Measurements from ENCODE around the gene PPP1R8.
A peak's percentile ranks its signal among the peaks of the same experiment; 100 is the strongest.
"Not testable (repeated sequence)": the region's sequence is repeated elsewhere in the genome, so short reads cannot be mapped to it uniquely, and the experiment has no call there.

PPP1R8 gene

GRCh38 chr1:27816921-27817630 is 13.5 kb upstream of the PPP1R8 start:
- Histone ChIP-seq H3K9me3 (ENCODE audit: control insufficient read depth, insufficient read depth, low read length) (no peaks in the 10 kb centered on the region), H3K36me3 (ENCODE audit: insufficient read depth, low read length) (no peaks in the 10 kb centered on the region), H3K4me1 (ENCODE audit: insufficient read depth, low read length) (no peaks in the 10 kb centered on the region), H3K9ac (ENCODE audit: low read depth, low read length) (no peak overlapping the region)

- H3K36me3 ChIP-seq (ENCODE audit: insufficient read depth, low read length), result no peaks in the 10 kb centered on the region
- H3K9ac ChIP-seq (ENCODE audit: low read depth, low read length), result no peak overlapping the region
Observed at GRCh38 chr1:27821761-27822315, 8.7 kb upstream of the PPP1R8 start.

GRCh38 chr1:27823784-27824183 is 6.8 kb upstream of the PPP1R8 start:
- no peaks in the 10 kb centered on the region for H3K4me1 ChIP-seq (ENCODE audit: insufficient read depth, low read length)
- H3K9me3 ChIP-seq (ENCODE audit: control insufficient read depth, insufficient read depth, low read length), result no peaks in the 10 kb centered on the region
- no peaks in the 10 kb centered on the region for H3K36me3 ChIP-seq (ENCODE audit: insufficient read depth, low read length)
- no peak overlapping the region for H3K9ac ChIP-seq (ENCODE audit: low read depth, low read length)

More at GRCh38 chr1:27821761-27822315, 8.7 kb upstream of the PPP1R8 start:
- Histone ChIP-seq H3K4me1 (ENCODE audit: insufficient read depth, low read length) (no peaks in the 10 kb centered on the region), H3K9me3 (ENCODE audit: control insufficient read depth, insufficient read depth, low read length) (no peaks in the 10 kb centered on the region)

- Histone ChIP-seq H3K36me3 (ENCODE audit: insufficient read depth, low read length) (no peaks in the 10 kb centered on the region), H3K4me1 (ENCODE audit: insufficient read depth, low read length) (no peaks in the 10 kb centered on the region), H3K9me3 (ENCODE audit: control insufficient read depth, insufficient read depth, low read length) (no peaks in the 10 kb centered on the region), H3K9ac (ENCODE audit: low read depth, low read length) (no peak overlapping the region)
Observed at GRCh38 chr1:27824411-27824810, 6.2 kb upstream of the PPP1R8 start.

GRCh38 chr1:27829339-27829960 is 1.1 kb upstream of the PPP1R8 start:
- Histone ChIP-seq H3K9ac (ENCODE audit: low read depth, low read length) (peak overlapping the region; percentile 99; the same call in 1 of the 2 replicates), H3K4me1 (ENCODE audit: insufficient read depth, low read length) (peaks cover 13% of the 10 kb centered on the region)
- not testable (repeated sequence) for H3K36me3 ChIP-seq (ENCODE audit: insufficient read depth, low read length); H3K9me3 ChIP-seq (ENCODE audit: control insufficient read depth, insufficient read depth, low read length)

GRCh38 chr1:27831568-27832410 is 1.2 kb downstream of the PPP1R8 start:
- Histone ChIP-seq H3K9me3 (ENCODE audit: control insufficient read depth, insufficient read depth, low read length) (no peaks in the 10 kb centered on the region), H3K9ac (ENCODE audit: low read depth, low read length) (peak overlapping the region; percentile 99), H3K4me1 (ENCODE audit: insufficient read depth, low read length) (peaks cover 13% of the 10 kb centered on the region), H3K36me3 (ENCODE audit: insufficient read depth, low read length) (no peaks in the 10 kb centered on the region; the same call in 1 of the 2 replicates)

GRCh38 chr1:27832762-27833161 is 2.2 kb downstream of the PPP1R8 start:
- Histone ChIP-seq H3K9ac (ENCODE audit: low read depth, low read length) (no peak overlapping the region), H3K4me1 (ENCODE audit: insufficient read depth, low read length) (peaks cover 13% of the 10 kb centered on the region)

GRCh38 chr1:27833470-27833869 is 2.9 kb downstream of the PPP1R8 start:
- no peak overlapping the region for H3K9ac ChIP-seq (ENCODE audit: low read depth, low read length)
- H3K36me3 ChIP-seq (ENCODE audit: insufficient read depth, low read length), result no peaks in the 10 kb centered on the region; the same call in 1 of the 2 replicates

More at GRCh38 chr1:27832762-27833161, 2.2 kb downstream of the PPP1R8 start:
- H3K9me3 ChIP-seq (ENCODE audit: control insufficient read depth, insufficient read depth, low read length), result no peaks in the 10 kb centered on the region
- no peaks in the 10 kb centered on the region; the same call in 1 of the 2 replicates for H3K36me3 ChIP-seq (ENCODE audit: insufficient read depth, low read length)

GRCh38 chr1:27835046-27835445 is 4.5 kb downstream of the PPP1R8 start:
- peaks cover 3% of the 10 kb centered on the region for H3K36me3 ChIP-seq (ENCODE audit: insufficient read depth, low read length)
- peaks cover 9% of the 10 kb centered on the region for H3K4me1 ChIP-seq (ENCODE audit: insufficient read depth, low read length)
- no peaks in the 10 kb centered on the region for H3K9me3 ChIP-seq (ENCODE audit: control insufficient read depth, insufficient read depth, low read length)
- H3K9ac ChIP-seq (ENCODE audit: low read depth, low read length), result no peak overlapping the region

More at GRCh38 chr1:27833470-27833869, 2.9 kb downstream of the PPP1R8 start:
- H3K9me3 ChIP-seq (ENCODE audit: control insufficient read depth, insufficient read depth, low read length), result no peaks in the 10 kb centered on the region
- peaks cover 13% of the 10 kb centered on the region for H3K4me1 ChIP-seq (ENCODE audit: insufficient read depth, low read length)

- Histone ChIP-seq H3K4me1 (ENCODE audit: insufficient read depth, low read length) (peaks cover 9% of the 10 kb centered on the region), H3K9me3 (ENCODE audit: control insufficient read depth, insufficient read depth, low read length) (no peaks in the 10 kb centered on the region), H3K36me3 (ENCODE audit: insufficient read depth, low read length) (peaks cover 5% of the 10 kb centered on the region), H3K9ac (ENCODE audit: low read depth, low read length) (no peak overlapping the region)
Observed at GRCh38 chr1:27835501-27835900, 4.9 kb downstream of the PPP1R8 start.

- Histone ChIP-seq H3K4me1 (ENCODE audit: insufficient read depth, low read length) (no peaks in the 10 kb centered on the region), H3K9ac (ENCODE audit: low read depth, low read length) (no peak overlapping the region), H3K36me3 (ENCODE audit: insufficient read depth, low read length) (peaks cover 37% of the 10 kb centered on the region), H3K9me3 (ENCODE audit: control insufficient read depth, insufficient read depth, low read length) (peaks cover 5% of the 10 kb centered on the region; the same call in 1 of the 2 replicates)
Observed at GRCh38 chr1:27849951-27850350, 19.4 kb downstream of the PPP1R8 start.

GRCh38 chr1:27855085-27855484 is 24.5 kb downstream of the PPP1R8 start:
- peaks cover 5% of the 10 kb centered on the region; the same call in 1 of the 2 replicates for H3K9me3 ChIP-seq (ENCODE audit: control insufficient read depth, insufficient read depth, low read length)
- H3K36me3 ChIP-seq (ENCODE audit: insufficient read depth, low read length), result peaks cover 15% of the 10 kb centered on the region; the same call in 1 of the 2 replicates
- H3K9ac ChIP-seq (ENCODE audit: low read depth, low read length), result no peak overlapping the region
- peaks cover 8% of the 10 kb centered on the region; the same call in 1 of the 2 replicates for H3K4me1 ChIP-seq (ENCODE audit: insufficient read depth, low read length)

GRCh38 chr1:27856561-27857343 is 26.2 kb downstream of the PPP1R8 start:
- no peak overlapping the region for H3K9ac ChIP-seq (ENCODE audit: low read depth, low read length)
- no peaks in the 10 kb centered on the region for H3K36me3 ChIP-seq (ENCODE audit: insufficient read depth, low read length)
- H3K9me3 ChIP-seq (ENCODE audit: control insufficient read depth, insufficient read depth, low read length), result peaks cover 1% of the 10 kb centered on the region; the same call in 1 of the 2 replicates
- peaks cover 8% of the 10 kb centered on the region; the same call in 1 of the 2 replicates for H3K4me1 ChIP-seq (ENCODE audit: insufficient read depth, low read length)
